ENCODE results near the gene CSF1R.

Gene CSF1R

GRCh38 chr5:150023136-150023535 lies 63.2 kb downstream of the CSF1R start:
- DNase-seq (ENCODE audit: low read depth in 2 of 2), result no peak

- no peak for DNase-seq (ENCODE audit: low read depth in 2 of 2)
Observed at GRCh38 chr5:150022681-150023080, 63.7 kb downstream of the CSF1R start.

- no peak for DNase-seq (ENCODE audit: low read depth in 2 of 2)
Observed at GRCh38 chr5:150022158-150022531, 64.2 kb downstream of the CSF1R start.

GRCh38 chr5:150021491-150022157 lies 64.7 kb downstream of the CSF1R start:
- no peak for DNase-seq (ENCODE audit: low read depth in 2 of 2)

- no peak for DNase-seq (ENCODE audit: low read depth in 2 of 2)
Observed at GRCh38 chr5:150020249-150020648, 66.1 kb downstream of the CSF1R start.

GRCh38 chr5:150017226-150018005 lies 68.9 kb downstream of the CSF1R start:
- no peak for DNase-seq (ENCODE audit: low read depth in 2 of 2)

GRCh38 chr5:150016537-150016936 lies 69.8 kb downstream of the CSF1R start:
- DNase-seq (ENCODE audit: low read depth in 2 of 2), result no peak

- no peak for DNase-seq (ENCODE audit: low read depth in 2 of 2)
Observed at GRCh38 chr5:150015415-150015814, 70.9 kb downstream of the CSF1R start.

GRCh38 chr5:150014456-150014855 lies 71.9 kb downstream of the CSF1R start:
- no peak for DNase-seq (ENCODE audit: low read depth in 2 of 2)

- no peak for DNase-seq (ENCODE audit: low read depth in 2 of 2)
Observed at GRCh38 chr5:150013931-150014330, 72.4 kb downstream of the CSF1R start.

- DNase-seq (ENCODE audit: low read depth in 2 of 2), result no peak
Observed at GRCh38 chr5:150009671-150010387, 76.5 kb downstream of the CSF1R start.

GRCh38 chr5:150007050-150007449 lies 79.3 kb downstream of the CSF1R start:
- no peak for DNase-seq (ENCODE audit: low read depth in 2 of 2)

- DNase-seq (ENCODE audit: low read depth in 2 of 2), result no peak
Observed at GRCh38 chr5:150006318-150006717, 80.0 kb downstream of the CSF1R start.
